SK-N-MC (cell line): ENCODE results near the gene SERPINB12.

Experiments
- DNase-seq: peaks from one replicate; pipeline ENCODE4 v3.0.0-alpha.2; 2011; ENCODE audit warnings: low read depth, low spot score
- H3K27ac ChIP-seq: fragments of 200-600 bp; sonication (generic); 2 replicates; pipeline ENCODE4 v1.5.1; 2016; ENCODE audit warnings: mixed run types
- H3K36me3 ChIP-seq: fragments of 200-600 bp; sonication (generic); 2 replicates; pipeline ENCODE4 v1.6.1; 2017; ENCODE audit warnings: antibody characterized with exemption, low read length, mixed read lengths; ENCODE audit not compliant: insufficient read depth
- H3K4me3 ChIP-seq: fragments of 200-600 bp; sonication (generic); 2 replicates; pipeline ENCODE4 v1.5.1; 2016
- H3K9ac ChIP-seq: fragments of 200-600 bp; sonication (generic); 2 replicates; pipeline ENCODE4 v1.8.0; 2017; ENCODE audit warnings: mixed run types, mixed read lengths; ENCODE audit not compliant: insufficient read length
- H3K9me3 ChIP-seq: fragments of 200-600 bp; sonication (generic); 2 replicates; pipeline ENCODE4 v1.6.1; 2017; ENCODE audit warnings: low read depth, mild to moderate bottlenecking, antibody characterized with exemption, low read length, moderate library complexity, mixed read lengths
- EZH2 ChIP-seq: fragments of 200-600 bp; sonication (generic); IDR thresholded peaks from one replicate; pipeline ENCODE4 v1.6.1; 2017; ENCODE audit warnings: antibody characterized with exemption
- FOXP2 ChIP-seq: optimal IDR thresholded peaks from 2 replicates; pipeline ENCODE3; 2011; ENCODE audit warnings: mild to moderate bottlenecking, moderate library complexity; ENCODE audit not compliant: insufficient read depth; ENCODE audit errors: extremely low read length, control extremely low read depth
- POLR2AphosphoS5 ChIP-seq: IDR thresholded peaks from 2 replicates; pipeline ENCODE4 v1.6.1; 2012; ENCODE audit warnings: mild to moderate bottlenecking, low read depth, low read length, borderline replicate concordance

SERPINB12 gene

DNA sequence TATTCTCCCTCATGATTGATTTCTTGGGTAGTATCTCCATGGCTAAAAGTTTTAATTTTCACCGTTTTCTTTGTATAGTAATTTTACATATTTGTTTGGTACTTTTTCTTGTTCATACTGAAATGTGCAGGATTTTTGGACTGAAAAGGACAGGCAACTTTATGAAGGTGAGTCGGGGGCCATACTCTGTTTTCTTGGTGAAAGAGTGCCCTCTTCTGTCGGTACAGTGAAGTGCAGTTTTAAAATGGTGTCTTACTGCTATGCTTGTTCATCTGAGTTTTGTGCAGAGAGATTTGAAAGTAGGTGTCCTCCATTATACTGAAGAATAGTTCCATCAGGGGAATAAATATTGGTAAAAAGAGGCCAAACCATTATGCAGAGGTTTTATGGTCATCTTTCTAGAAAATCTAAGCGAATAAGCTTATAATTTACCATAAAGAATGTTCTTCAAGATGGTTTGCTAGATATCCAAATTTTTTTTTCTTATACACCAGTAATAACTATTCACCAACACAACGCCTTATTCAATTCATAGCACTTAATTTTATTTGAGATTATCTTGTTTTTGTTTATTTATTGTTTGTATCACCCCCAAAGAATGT, 36.3 kb downstream of the SERPINB12 start:
- Histone ChIP-seq H3K9me3 (no peaks in the 10 kb centered on the region), H3K36me3 (no peaks in the 10 kb centered on the region), H3K9ac (peak overlapping the region; percentile 25), H3K4me3 (no peak overlapping the region), H3K27ac (peak overlapping the region; percentile 79; the same call in 1 of the 2 replicates)
- TF ChIP-seq EZH2, result no peak
- no peak for TF ChIP-seq POLR2AphosphoS5
- no peak for TF ChIP-seq FOXP2
- peak; percentile 57 for DNase-seq

DNA sequence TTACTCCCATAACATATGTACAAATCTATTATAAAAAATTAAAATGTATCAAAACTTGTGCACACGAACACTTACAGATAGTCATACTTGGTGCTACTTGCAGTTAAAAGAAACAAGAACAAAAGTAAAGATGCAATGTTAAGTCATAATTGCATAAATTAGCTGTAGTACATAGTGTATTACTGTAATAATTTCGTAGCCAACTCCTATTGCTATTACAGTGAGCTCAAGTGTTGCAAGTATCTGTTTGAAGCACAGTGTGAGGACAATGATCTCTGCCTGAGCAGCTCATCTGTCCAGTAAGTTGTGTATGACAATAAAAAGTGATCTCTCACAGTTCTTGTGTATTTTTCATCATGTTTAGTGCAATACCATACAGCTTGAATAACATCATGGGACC, 37.4 kb downstream of the SERPINB12 start:
- no peaks in the 10 kb centered on the region for H3K36me3 ChIP-seq
- TF ChIP-seq EZH2 (no peak), POLR2AphosphoS5 (no peak), FOXP2 (no peak)
- no peak overlapping the region for H3K4me3 ChIP-seq
- H3K9ac ChIP-seq, result no peak overlapping the region
- peak overlapping the region; percentile 87 for H3K27ac ChIP-seq
- DNase-seq, result no peak
- H3K9me3 ChIP-seq, result no peaks in the 10 kb centered on the region

DNA sequence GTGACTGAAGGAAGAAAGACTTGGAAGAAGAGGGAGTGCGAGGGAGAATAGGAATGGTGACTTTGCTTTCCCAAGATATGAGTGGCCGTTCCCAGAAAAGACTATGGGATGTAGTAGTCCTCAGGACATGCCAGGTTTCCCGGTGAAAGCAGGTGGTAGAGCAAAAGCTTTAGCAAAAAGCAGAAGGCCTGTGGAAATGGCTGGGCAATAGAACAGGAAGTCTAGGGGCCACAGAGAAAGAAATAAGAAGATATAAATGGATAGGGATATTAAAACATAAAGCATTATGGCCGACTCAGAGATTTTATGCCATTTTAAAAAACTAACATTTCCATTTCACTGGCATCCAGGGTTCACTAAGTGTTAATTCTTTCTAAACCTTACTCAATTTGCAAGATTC, 43.8 kb downstream of the SERPINB12 start:
- Histone ChIP-seq H3K4me3 (no peak overlapping the region), H3K9ac (no peak overlapping the region), H3K27ac (0 out of 2 replicates have a peak overlapping the region, but pooled peaks have one; percentile 21), H3K36me3 (no peaks in the 10 kb centered on the region), H3K9me3 (no peaks in the 10 kb centered on the region)
- TF ChIP-seq FOXP2, result no peak
- no peak for TF ChIP-seq EZH2
- TF ChIP-seq POLR2AphosphoS5, result no peak
- no peak for DNase-seq

DNA sequence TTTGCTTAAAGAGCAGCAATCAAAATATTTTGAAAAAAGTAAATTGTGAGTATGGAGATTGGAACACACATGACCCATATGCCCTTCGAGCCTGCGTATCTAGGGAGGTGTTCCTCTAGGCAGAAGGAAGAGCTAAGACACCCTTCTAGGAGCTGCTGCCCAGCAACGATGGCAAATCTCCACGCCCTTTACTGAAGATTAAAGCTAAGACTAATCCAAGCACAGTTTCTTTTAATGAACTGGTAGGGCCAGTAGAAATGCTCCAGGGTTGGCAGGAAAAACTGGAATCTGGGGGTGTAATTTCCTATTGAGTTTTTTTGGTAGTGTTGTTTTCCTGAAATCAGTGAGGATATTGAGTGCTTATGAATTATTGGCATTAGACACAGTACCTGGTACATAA, 44.3 kb downstream of the SERPINB12 start:
- TF ChIP-seq POLR2AphosphoS5 (no peak), FOXP2 (no peak), EZH2 (no peak)
- H3K9me3 ChIP-seq, result no peaks in the 10 kb centered on the region
- no peak overlapping the region for H3K4me3 ChIP-seq
- H3K27ac ChIP-seq, result 0 out of 2 replicates have a peak overlapping the region, but pooled peaks have one; percentile 21
- H3K9ac ChIP-seq, result no peak overlapping the region
- H3K36me3 ChIP-seq, result no peaks in the 10 kb centered on the region
- DNase-seq, result no peak

DNA sequence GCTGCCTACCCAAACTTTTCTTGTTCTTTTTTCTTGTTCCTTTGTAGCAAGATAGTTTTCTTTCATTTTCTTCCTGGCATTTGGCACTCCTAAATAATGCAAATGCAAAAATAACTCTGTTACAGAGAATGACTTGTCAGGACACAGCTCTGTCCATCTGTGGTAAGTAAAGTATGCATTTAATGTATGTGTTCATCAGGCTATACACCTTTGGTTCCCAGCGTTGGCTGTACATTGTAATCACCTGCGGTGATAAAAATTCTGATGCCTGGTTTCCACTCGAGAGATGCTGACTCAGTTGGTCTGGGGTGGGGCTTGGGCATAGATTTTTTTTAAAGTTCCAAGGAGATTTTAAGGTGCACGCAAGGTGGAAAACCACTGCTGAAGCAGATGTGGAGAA, 44.8 kb downstream of the SERPINB12 start, which contains the start of gene SERPINB13:
Gene SERPINB13 (plus strand): TSS at position 378 of the 400 bp plus-strand sequence. CDS start 1,325 bp downstream, outside the sequence.
- H3K9me3 ChIP-seq, result no peaks in the 10 kb centered on the region
- H3K4me3 ChIP-seq, result no peak within 1 kb of the TSS
- no peak within 1 kb of the TSS for H3K9ac ChIP-seq
- no peak for TF ChIP-seq EZH2
- TF ChIP-seq FOXP2, result no peak
- TF ChIP-seq POLR2AphosphoS5, result no peak
- H3K36me3 ChIP-seq, result no peaks in the 10 kb centered on the region
- 0 out of 2 replicates have a peak within 1 kb of the TSS, but pooled peaks have one; percentile 21 for H3K27ac ChIP-seq
- no peak for DNase-seq

DNA sequence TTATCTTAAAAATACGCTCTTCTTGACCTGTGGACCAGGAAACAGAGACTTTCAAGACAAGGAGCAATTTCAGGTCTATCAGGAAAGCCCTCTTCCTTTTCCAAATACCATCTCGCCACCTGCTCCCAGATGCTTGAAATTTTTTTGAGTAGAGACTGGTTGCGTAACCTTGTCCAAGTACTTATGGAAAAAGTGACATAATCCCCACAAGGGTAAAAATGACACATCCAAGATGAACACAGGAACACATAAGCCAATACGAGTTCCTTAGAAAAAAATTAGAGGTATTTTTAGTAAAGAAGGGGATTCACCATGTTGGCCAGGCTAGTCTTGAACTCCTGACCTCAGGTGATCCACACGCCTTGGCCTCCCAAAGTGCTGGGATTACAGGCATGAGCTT, 46.7 kb downstream of the SERPINB12 start:
- Histone ChIP-seq H3K9ac (no peak overlapping the region), H3K36me3 (no peaks in the 10 kb centered on the region), H3K27ac (no peak overlapping the region), H3K9me3 (no peaks in the 10 kb centered on the region), H3K4me3 (no peak overlapping the region)
- TF ChIP-seq EZH2 (no peak), FOXP2 (no peak), POLR2AphosphoS5 (no peak)
- DNase-seq, result no peak

DNA sequence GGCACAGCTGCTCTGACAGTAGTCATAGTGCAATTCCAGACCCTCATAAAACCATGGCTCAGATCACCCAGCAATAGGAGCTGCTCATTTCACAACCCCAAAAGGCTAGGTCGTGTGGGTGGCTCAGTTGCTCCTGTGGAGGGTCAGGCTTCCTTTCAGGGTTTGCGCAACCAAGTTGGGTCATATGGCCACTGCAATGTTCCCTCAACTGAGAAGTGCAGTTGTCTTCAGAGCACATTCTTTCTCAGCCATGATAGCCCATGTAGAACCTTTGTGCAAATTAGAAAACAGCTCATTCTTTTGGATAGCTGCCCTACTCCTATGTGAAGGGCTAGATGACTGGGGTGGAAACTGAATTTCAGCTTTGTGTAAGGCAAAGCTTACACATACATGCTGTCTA, 48.2 kb downstream of the SERPINB12 start:
- Histone ChIP-seq H3K36me3 (no peaks in the 10 kb centered on the region), H3K9ac (peak overlapping the region; percentile 53), H3K4me3 (peak overlapping the region; percentile 12; the same call in 1 of the 2 replicates), H3K27ac (peak overlapping the region; percentile 97), H3K9me3 (no peaks in the 10 kb centered on the region)
- TF ChIP-seq POLR2AphosphoS5 (no peak), FOXP2 (no peak), EZH2 (no peak)
- DNase-seq, result no peak

DNA sequence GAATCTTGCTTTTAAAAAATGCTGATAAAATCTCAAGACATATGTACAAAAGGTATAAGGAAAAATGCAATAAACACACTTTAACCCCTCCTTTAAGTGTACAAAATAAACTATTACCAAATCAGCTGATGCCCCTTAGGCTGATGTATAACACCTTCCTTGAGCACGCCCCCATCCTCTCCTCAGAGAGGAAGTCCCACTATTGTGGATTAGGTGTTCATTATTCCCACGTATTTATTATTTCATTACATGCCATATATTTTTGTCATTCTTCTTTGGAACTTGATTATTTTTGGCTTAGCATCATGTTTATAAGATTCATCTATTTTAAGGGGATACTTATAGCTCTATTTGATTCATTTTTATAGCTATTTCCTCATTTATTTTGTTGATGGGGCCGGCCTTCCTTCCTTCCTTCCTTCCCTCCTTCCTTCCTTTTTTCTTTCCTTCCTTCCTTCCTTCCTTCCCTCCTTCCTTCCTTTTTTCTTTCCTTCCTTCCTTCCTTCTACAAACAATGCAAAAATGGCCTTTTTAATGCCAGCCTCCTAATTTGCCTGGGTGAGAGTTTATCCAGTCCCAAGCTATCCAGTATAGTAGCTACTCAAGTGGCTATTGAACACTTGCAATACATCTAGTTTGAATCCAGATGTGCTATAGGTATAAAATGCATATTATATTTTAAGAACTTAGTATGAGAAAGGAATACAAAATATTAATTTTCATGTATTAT, 49.0 kb downstream of the SERPINB12 start:
- Histone ChIP-seq H3K9me3 (no peaks in the 10 kb centered on the region), H3K27ac (peak overlapping the region; percentile 97), H3K9ac (peak overlapping the region; percentile 53), H3K4me3 (peak overlapping the region; percentile 12; the same call in 1 of the 2 replicates), H3K36me3 (no peaks in the 10 kb centered on the region)
- peak; percentile 83 for DNase-seq
- TF ChIP-seq POLR2AphosphoS5 (no peak), FOXP2 (no peak), EZH2 (no peak)
